Measurements from ENCODE around the gene TMEM144.

DNA sequence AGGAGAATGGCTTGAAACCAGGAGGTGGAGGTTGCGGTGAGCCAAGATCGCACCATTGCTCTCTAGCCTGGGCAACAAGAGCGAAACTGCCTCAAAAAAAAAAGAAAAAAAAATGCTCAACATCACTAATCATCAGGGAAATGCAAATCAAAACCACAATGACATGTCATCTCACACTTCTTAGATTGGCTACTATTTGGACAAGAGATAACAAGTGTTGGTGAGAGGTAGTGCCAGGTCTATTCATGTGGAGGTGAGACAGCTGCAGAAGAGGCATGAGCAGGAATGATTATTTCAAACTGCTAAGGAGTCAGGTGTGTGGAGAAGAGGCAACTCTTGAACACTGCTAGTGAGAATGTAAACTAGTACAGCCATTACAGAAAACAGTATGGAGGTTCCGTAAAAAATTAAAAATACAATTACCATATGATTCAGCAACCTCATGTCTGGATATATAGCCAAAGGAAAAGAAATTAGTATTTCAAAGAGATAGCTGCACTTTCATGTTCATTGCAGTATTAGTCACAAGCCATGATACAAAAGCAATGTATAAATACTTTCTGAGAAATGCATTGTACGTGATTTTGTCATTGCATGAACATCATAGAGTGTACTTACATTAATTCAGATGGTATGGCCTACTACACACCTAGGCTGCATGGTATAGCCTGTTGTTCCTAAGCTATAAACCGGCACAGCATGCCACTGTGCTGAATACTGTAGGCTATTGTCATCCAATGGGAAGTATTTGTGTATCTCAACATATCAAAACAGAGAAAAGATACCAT, 75.3 kb downstream of the TMEM144 start:
- TF ChIP-seq CTCF (IDR thresholded peaks at IDR 0.05) = no peak
- TF ChIP-seq EZH2 (IDR thresholded peaks at IDR 0.05) = no peak
- TF ChIP-seq EZH2phosphoT487 (IDR thresholded peaks at IDR 0.05) = no peak

All from neural progenitor cell (in vitro differentiated cells).